CD14-positive monocyte (primary cell): ENCODE measurements around the gene SCAP. TPM values are rescaled to one million over a fixed set of nuclear protein-coding genes. Genes with fewer than 3 reads are reported as not detected.

Source experiments
- DNase-seq, 3 donors: peaks; one replicate each; pipeline ENCODE4 v3.0.0-alpha.2; 2011 to 2022
- H2AFZ ChIP-seq: 2 replicates; pipeline ENCODE4 v1.6.0; 2012; ENCODE audit warnings: mild to moderate bottlenecking, low read depth, low read length, inconsistent platforms; ENCODE audit not compliant: insufficient read depth, poor library complexity, severe bottlenecking
- H3K27ac ChIP-seq, 2 donors: 1 replicate in 1 of 2; 2 replicates in 1 of 2; pipeline ENCODE4 v1.5.1; 2012 to 2013; ENCODE audit warnings: low read length in 2 of 2, control low read depth in 1 of 2, inconsistent platforms in 1 of 2, low read depth in 1 of 2, mild to moderate bottlenecking in 1 of 2
- H3K27me3 ChIP-seq, 2 donors: one replicate each; pipeline versions ENCODE4 v1.6.0 to v1.6.1; 2011 to 2013; ENCODE audit warnings: low read length in 2 of 2; ENCODE audit not compliant: control insufficient read depth in 2 of 2, insufficient read depth in 2 of 2
- H3K36me3 ChIP-seq, 2 donors: replicated peaks in 1 of 2; 1 replicate in 1 of 2; 2 replicates in 1 of 2; pipeline versions ENCODE4 v1.5.1 to v1.6.1; 2012 to 2013; ENCODE audit warnings: low read length in 2 of 2, control low read depth in 1 of 2, inconsistent platforms in 1 of 2, mild to moderate bottlenecking in 1 of 2; ENCODE audit not compliant: insufficient read depth in 2 of 2, control insufficient read depth in 1 of 2
- H3K4me1 ChIP-seq, 2 donors: 1 replicate in 1 of 2; 2 replicates in 1 of 2; pipeline versions ENCODE4 v1.5.1 to v1.6.1; 2012 to 2013; ENCODE audit warnings: low read length in 2 of 2, control low read depth in 1 of 2, inconsistent platforms in 1 of 2, mild to moderate bottlenecking in 1 of 2, moderate library complexity in 1 of 2; ENCODE audit not compliant: insufficient read depth in 2 of 2, control insufficient read depth in 1 of 2
- H3K4me2 ChIP-seq: replicated peaks from 2 replicates; pipeline ENCODE3; 2012; ENCODE audit warnings: low read length, moderate library complexity, mild to moderate bottlenecking; ENCODE audit not compliant: poor library complexity, severe bottlenecking; ENCODE audit errors: extremely low read depth
- H3K4me3 ChIP-seq, 3 experiments: fragments of 200-600 bp in 1 of 3; sonication (generic) in 1 of 3; replicated peaks in 1 of 3; 1 replicate in 2 of 3; 2 replicates in 1 of 3; pipeline ENCODE4 v1.5.1; 2011 to 2013; ENCODE audit warnings: low read length in 3 of 3, mild to moderate bottlenecking in 3 of 3, control low read depth in 2 of 3, low read depth in 2 of 3, inconsistent platforms in 1 of 3, moderate library complexity in 1 of 3
- H3K79me2 ChIP-seq: 2 replicates; pipeline ENCODE4 v1.6.0; 2012; ENCODE audit warnings: mild to moderate bottlenecking, control low read depth, inconsistent platforms, low read length, moderate library complexity; ENCODE audit not compliant: insufficient read depth
- H3K9ac ChIP-seq: 2 replicates; pipeline ENCODE4 v1.6.0; 2017; ENCODE audit warnings: low read length, mild to moderate bottlenecking; ENCODE audit not compliant: insufficient read depth, poor library complexity, severe bottlenecking
- H3K9me3 ChIP-seq, 2 donors: replicated peaks in 1 of 2; 1 replicate in 1 of 2; 2 replicates in 1 of 2; pipeline versions ENCODE4 v1.5.1 to v1.6.1; 2012 to 2013; ENCODE audit warnings: low read length in 2 of 2, control low read depth in 1 of 2; ENCODE audit not compliant: control insufficient read depth in 1 of 2, insufficient read depth in 1 of 2
- H4K20me1 ChIP-seq: 2 replicates; pipeline ENCODE4 v1.6.0; 2012; ENCODE audit warnings: mild to moderate bottlenecking, low read length, control low read depth, moderate library complexity; ENCODE audit not compliant: insufficient read depth
- H3K27ac Mint-ChIP-seq, 7 donors: one replicate each; pipeline ENCODE4 v1.8.0; 2020; ENCODE audit warnings: mild to moderate bottlenecking in 7 of 7, mixed read lengths in 7 of 7, moderate library complexity in 6 of 7, inconsistent platforms in 2 of 7
- H3K27me3 Mint-ChIP-seq, 3 donors: one replicate each; pipeline ENCODE4 v1.8.0; 2021 to 2022; ENCODE audit warnings: low read depth in 3 of 3, mild to moderate bottlenecking in 3 of 3, mixed read lengths in 3 of 3, moderate library complexity in 3 of 3, inconsistent platforms in 1 of 3
- H3K36me3 Mint-ChIP-seq, 2 donors: one replicate each; pipeline ENCODE4 v1.8.0; 2020; ENCODE audit warnings: mixed read lengths in 2 of 2, inconsistent platforms in 1 of 2, mild to moderate bottlenecking in 1 of 2
- H3K4me1 Mint-ChIP-seq: one replicate; pipeline ENCODE4 v1.8.0; 2020; ENCODE audit warnings: mild to moderate bottlenecking, mixed read lengths
- H3K4me3 Mint-ChIP-seq, 2 donors: one replicate each; pipeline ENCODE4 v1.8.0; 2020; ENCODE audit warnings: mild to moderate bottlenecking in 2 of 2, mixed read lengths in 2 of 2, moderate library complexity in 1 of 2
- H3K9me3 Mint-ChIP-seq, 7 donors: one replicate each; pipeline ENCODE4 v1.8.0; 2020 to 2022; ENCODE audit warnings: mixed read lengths in 7 of 7, mild to moderate bottlenecking in 6 of 7, moderate library complexity in 6 of 7, inconsistent platforms in 2 of 7
- WGBS: methylation state at CpG from one replicate; pipeline ENCODE4 v1.1.5; 2013; ENCODE audit warnings: missing lambda C conversion rate; ENCODE audit not compliant: insufficient coverage; 5-methylcytosine and 5-hydroxymethylcytosine counted together
- intact Hi-C, 2 donors: fragments of 100-400 bp; cut with micrococcal nuclease; formaldehyde crosslinking; loops; one replicate each; pipeline versions ENCODE4 v1.15.0 to v1.15.1; 2023
- polyA plus RNA-seq, 3 donors: library from polyadenylated mRNA; depleted of rRNA in 1 of 3; unstranded in 2 of 3; stranded (reverse) in 1 of 3; fragments of 300-500 nt in 2 of 3; fragments of >200 nt in 1 of 3; fragmentation: Illumina TruSeq in 2 of 3; gene quantifications; 1 replicate in 2 of 3; 2 replicates in 1 of 3; pipeline ENCODE4 v1.2.3, GENCODE V29; 2012 to 2021
- TF ChIP-seq, protein P1 (sequence below): fragments of 200-600 bp; IDR thresholded peaks from one replicate; pipeline ENCODE4 v1.8.0; 2022; ENCODE audit warnings: antibody characterized with exemption, mild to moderate bottlenecking

SCAP gene
- polyA plus RNA-seq, 3 donors: 26.3 to 27.8 (median 27.7) TPM

DNA sequence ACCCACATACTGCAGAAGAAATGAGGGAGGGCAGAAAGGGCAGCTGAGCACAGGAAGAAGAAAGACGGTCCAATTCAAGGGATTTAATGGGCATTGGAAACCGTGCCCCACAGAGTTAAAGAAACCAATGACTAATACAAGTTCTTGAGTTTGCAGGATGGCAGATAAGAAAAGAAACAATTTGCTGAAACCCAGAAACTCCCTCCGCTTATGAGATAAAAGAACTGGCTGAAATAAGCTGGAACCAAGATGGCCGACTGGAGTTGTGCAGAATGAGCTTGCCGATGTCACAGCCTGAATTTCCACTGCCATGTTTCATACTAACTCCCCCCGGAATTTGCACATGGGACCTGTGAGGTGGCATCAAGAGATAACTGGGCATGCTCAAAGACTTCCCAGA is 47.1 kb downstream of the SCAP start:
- Mint-ChIP-seq H3K27ac (peak overlapping the region in 1 of 7 donors; percentile 3), H3K27me3 (no peaks in the 10 kb centered on the region), H3K4me3 (no peak overlapping the region), H3K4me1 (peaks cover 9% of the 10 kb centered on the region), H3K36me3 (peaks cover 57 to 76% of the 10 kb centered on the region in 2 donors), H3K9me3 (no peaks in the 10 kb centered on the region)
- H3K9ac ChIP-seq: no peak overlapping the region
- 96% methylated on average over 3 of the region's 6 CpGs for WGBS
- H3K4me2 ChIP-seq: no peak overlapping the region
- H3K79me2 ChIP-seq: no peaks in the 10 kb centered on the region
- no peak overlapping the region for H3K4me3 ChIP-seq
- H3K36me3 ChIP-seq: peaks cover 62 to 90% of the 10 kb centered on the region in 2 donors
- no peaks in the 10 kb centered on the region for H3K27me3 ChIP-seq
- peaks cover 4% of the 10 kb centered on the region for H4K20me1 ChIP-seq
- TF ChIP-seq, protein P1, sequence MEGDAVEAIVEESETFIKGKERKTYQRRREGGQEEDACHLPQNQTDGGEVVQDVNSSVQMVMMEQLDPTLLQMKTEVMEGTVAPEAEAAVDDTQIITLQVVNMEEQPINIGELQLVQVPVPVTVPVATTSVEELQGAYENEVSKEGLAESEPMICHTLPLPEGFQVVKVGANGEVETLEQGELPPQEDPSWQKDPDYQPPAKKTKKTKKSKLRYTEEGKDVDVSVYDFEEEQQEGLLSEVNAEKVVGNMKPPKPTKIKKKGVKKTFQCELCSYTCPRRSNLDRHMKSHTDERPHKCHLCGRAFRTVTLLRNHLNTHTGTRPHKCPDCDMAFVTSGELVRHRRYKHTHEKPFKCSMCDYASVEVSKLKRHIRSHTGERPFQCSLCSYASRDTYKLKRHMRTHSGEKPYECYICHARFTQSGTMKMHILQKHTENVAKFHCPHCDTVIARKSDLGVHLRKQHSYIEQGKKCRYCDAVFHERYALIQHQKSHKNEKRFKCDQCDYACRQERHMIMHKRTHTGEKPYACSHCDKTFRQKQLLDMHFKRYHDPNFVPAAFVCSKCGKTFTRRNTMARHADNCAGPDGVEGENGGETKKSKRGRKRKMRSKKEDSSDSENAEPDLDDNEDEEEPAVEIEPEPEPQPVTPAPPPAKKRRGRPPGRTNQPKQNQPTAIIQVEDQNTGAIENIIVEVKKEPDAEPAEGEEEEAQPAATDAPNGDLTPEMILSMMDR: no peak
- intact Hi-C loops: no loop called here
- no peaks in the 10 kb centered on the region for H3K4me1 ChIP-seq
- DNase-seq: no peak
- H3K27ac ChIP-seq: no peak overlapping the region
- no peak overlapping the region for H2AFZ ChIP-seq
- no peaks in the 10 kb centered on the region for H3K9me3 ChIP-seq

DNA sequence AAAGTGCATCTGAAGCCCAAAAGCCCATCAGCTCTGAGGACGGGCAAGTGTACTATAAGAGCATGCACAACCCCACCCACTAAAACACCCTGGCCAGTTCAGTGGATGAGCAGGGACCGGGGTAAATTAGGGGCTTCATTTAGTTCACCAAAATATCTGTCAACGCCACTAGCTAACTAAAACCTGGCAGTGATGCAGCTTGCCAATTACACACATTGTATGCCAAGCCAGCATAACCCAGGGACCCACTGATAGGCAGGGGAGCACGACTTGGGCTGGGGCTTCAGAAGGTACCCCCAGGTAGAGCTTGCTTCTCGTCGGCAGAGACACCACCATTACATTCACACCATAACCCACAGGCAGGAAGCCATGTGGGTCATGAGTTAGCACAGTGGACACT is 47.9 kb downstream of the SCAP start:
- no peaks in the 10 kb centered on the region for H3K27me3 Mint-ChIP-seq
- H3K4me1 ChIP-seq: no peaks in the 10 kb centered on the region
- no peak overlapping the region for H3K4me3 ChIP-seq
- H2AFZ ChIP-seq: no peak overlapping the region
- H3K27ac Mint-ChIP-seq: no peak overlapping the region
- H3K9me3 ChIP-seq: no peaks in the 10 kb centered on the region
- WGBS: 100% methylated on average over 4 of the region's 6 CpGs
- TF ChIP-seq, protein P1: no peak
- H3K4me3 Mint-ChIP-seq: no peak overlapping the region
- peaks cover 55 to 71% of the 10 kb centered on the region in 2 donors for H3K36me3 Mint-ChIP-seq
- DNase-seq: no peak
- peaks cover 4% of the 10 kb centered on the region for H4K20me1 ChIP-seq
- no peaks in the 10 kb centered on the region for H3K79me2 ChIP-seq
- H3K4me1 Mint-ChIP-seq: peaks cover 9% of the 10 kb centered on the region
- H3K4me2 ChIP-seq: no peak overlapping the region
- intact Hi-C loops: no loop called here
- no peaks in the 10 kb centered on the region for H3K9me3 Mint-ChIP-seq
- H3K27me3 ChIP-seq: no peaks in the 10 kb centered on the region
- H3K36me3 ChIP-seq: peaks cover 57 to 83% of the 10 kb centered on the region in 2 donors
- no peak overlapping the region for H3K9ac ChIP-seq
- no peak overlapping the region for H3K27ac ChIP-seq
